GM08714 (cell line): Measurements from ENCODE around the gene IKZF4.

ENCODE experiments used
- H3K4me3 ChIP-seq: fragments of 200-500 bp; sonication (Bioruptor generic); 2 replicates; pipeline ENCODE4 v1.5.1; 2014; ENCODE audit warnings: mild to moderate bottlenecking, low read length, inconsistent platforms
- ZNF274 ChIP-seq: IDR thresholded peaks from 2 replicates; pipeline ENCODE4 v1.6.1; 2012; ENCODE audit warnings: mild to moderate bottlenecking, low read depth, low read length

Gene IKZF4

GRCh38 chr12:56013482-56013881, 7.4 kb upstream of the IKZF4 start:
- no peak overlapping the region for H3K4me3 ChIP-seq
- TF ChIP-seq ZNF274 = no peak

GRCh38 chr12:56014205-56014604, 6.6 kb upstream of the IKZF4 start:
- no peak for TF ChIP-seq ZNF274
- H3K4me3 ChIP-seq = no peak overlapping the region

GRCh38 chr12:56017181-56017580, 3.7 kb upstream of the IKZF4 start:
- no peak overlapping the region for H3K4me3 ChIP-seq
- TF ChIP-seq ZNF274 = no peak

- TF ChIP-seq ZNF274 = no peak
- no peak overlapping the region for H3K4me3 ChIP-seq
These were observed 2.5 kb upstream of the IKZF4 start for GRCh38 chr12:56018356-56018755.

- no peak for TF ChIP-seq ZNF274
- H3K4me3 ChIP-seq = no peak overlapping the region; the same call in 1 of the 2 replicates
These were observed 1.1 kb downstream of the IKZF4 start for GRCh38 chr12:56021889-56022497.

- no peak for TF ChIP-seq ZNF274
- H3K4me3 ChIP-seq = no peak overlapping the region
These were observed 7.8 kb downstream of the IKZF4 start for GRCh38 chr12:56028511-56029165.

- no peak for TF ChIP-seq ZNF274
These were observed 8.3 kb downstream of the IKZF4 start for GRCh38 chr12:56029166-56029519.

GRCh38 chr12:56029666-56030293, 8.9 kb downstream of the IKZF4 start:
- no peak for TF ChIP-seq ZNF274

More at GRCh38 chr12:56029166-56029519, 8.3 kb downstream of the IKZF4 start:
- no peak overlapping the region for H3K4me3 ChIP-seq

GRCh38 chr12:56031987-56032386, 11.1 kb downstream of the IKZF4 start:
- TF ChIP-seq ZNF274 = no peak
- no peak overlapping the region for H3K4me3 ChIP-seq

More at GRCh38 chr12:56029666-56030293, 8.9 kb downstream of the IKZF4 start:
- H3K4me3 ChIP-seq = no peak overlapping the region

- TF ChIP-seq ZNF274 = no peak
- no peak overlapping the region for H3K4me3 ChIP-seq
These were observed 13.9 kb downstream of the IKZF4 start for GRCh38 chr12:56034586-56035332.

- no peak for TF ChIP-seq ZNF274
- no peak overlapping the region for H3K4me3 ChIP-seq
These were observed 16.3 kb downstream of the IKZF4 start for GRCh38 chr12:56037161-56037560.

- no peak for TF ChIP-seq ZNF274
- H3K4me3 ChIP-seq = no peak overlapping the region
These were observed 17.3 kb downstream of the IKZF4 start for GRCh38 chr12:56038022-56038655.

GRCh38 chr12:56040151-56040550, 19.3 kb downstream of the IKZF4 start:
- TF ChIP-seq ZNF274 = no peak
- no peak overlapping the region for H3K4me3 ChIP-seq

GRCh38 chr12:56040963-56041551, 20.2 kb downstream of the IKZF4 start:
- peak overlapping the region; percentile 61 for H3K4me3 ChIP-seq
- no peak for TF ChIP-seq ZNF274
